ENCODE data around the gene MOV10L1. TPM values are rescaled to one million over a fixed set of nuclear protein-coding genes. Genes with fewer than 3 reads are reported as not detected.
"Not testable (repeated sequence)": the region's sequence is repeated elsewhere in the genome, so short reads cannot be mapped to it uniquely, and the experiment has no call there.

The MOV10L1 gene
- total RNA-seq, 3 donors from 2014 or later: 0.16 to 0.44 (median 0.33) TPM

DNA sequence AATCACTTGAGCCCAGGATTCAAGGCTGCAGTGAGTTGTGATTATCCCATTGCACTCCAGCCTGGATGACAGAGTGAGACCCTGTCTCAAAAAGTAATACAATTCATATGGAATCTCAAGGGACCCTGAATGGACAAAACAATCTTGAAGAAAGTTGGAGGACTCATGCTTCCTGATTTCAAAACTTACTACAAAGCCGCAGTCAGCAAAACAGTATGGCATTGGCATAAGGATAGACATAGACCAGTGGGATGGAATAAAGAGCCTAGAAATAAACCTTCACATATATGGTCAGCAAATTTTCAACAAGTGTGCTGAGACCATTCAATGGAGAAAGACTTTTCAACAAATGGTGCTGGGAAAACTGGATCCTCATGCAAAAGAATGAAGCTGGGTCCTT lies 113.5 kb downstream of the MOV10L1 start:
- Histone ChIP-seq H3K4me3 (no peak overlapping the region), H3K36me3 (no peaks in the 10 kb centered on the region), H3K9me3 (no peaks in the 10 kb centered on the region), H3K27ac (no peak overlapping the region), H3K4me1 (no peaks in the 10 kb centered on the region), H3K27me3 (no peaks in the 10 kb centered on the region)
- no peak for DNase-seq (ENCODE audit: low spot score in 2 of 2)
- no peak for TF ChIP-seq POLR2AphosphoS5 (IDR thresholded peaks at IDR 0.05)
- intact Hi-C loops (cut with DNase I; ENCODE audit: low total_unique reads): loop anchor here (10.0 kb wide), 1 partner anchor 48 kb away; no protein-coding TSS in a partner anchor

DNA sequence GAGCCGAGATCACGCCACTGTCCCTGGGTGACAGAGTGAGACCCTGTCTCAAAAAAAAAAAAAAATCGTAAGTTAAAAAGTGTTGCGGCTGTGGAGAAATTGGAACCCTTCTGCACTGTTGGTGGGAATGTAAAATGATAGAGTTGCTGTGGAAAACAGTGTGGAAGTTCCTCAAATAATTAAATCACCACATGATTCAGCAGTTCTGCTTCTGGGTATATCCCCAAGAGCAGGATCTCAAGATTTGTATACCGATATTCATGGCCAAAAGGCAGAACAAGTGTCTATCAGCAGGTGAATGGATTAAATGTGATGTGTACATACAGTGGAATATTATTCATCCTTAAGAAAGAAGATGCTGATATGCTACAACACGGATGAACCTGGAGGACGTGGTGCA lies 114.8 kb downstream of the MOV10L1 start:
- H3K9me3 ChIP-seq: no peaks in the 10 kb centered on the region
- intact Hi-C loops (cut with DNase I; ENCODE audit: low total_unique reads): loop anchor here (10.0 kb wide), 1 partner anchor 50 kb away; no protein-coding TSS in a partner anchor
- H3K27me3 ChIP-seq: no peaks in the 10 kb centered on the region
- H3K36me3 ChIP-seq: no peaks in the 10 kb centered on the region
- no peak for DNase-seq (ENCODE audit: low spot score in 2 of 2)
- H3K4me3 ChIP-seq: no peak overlapping the region
- H3K27ac ChIP-seq: no peak overlapping the region
- TF ChIP-seq POLR2A (IDR thresholded peaks at IDR 0.05): no peak
- TF ChIP-seq, protein P1, sequence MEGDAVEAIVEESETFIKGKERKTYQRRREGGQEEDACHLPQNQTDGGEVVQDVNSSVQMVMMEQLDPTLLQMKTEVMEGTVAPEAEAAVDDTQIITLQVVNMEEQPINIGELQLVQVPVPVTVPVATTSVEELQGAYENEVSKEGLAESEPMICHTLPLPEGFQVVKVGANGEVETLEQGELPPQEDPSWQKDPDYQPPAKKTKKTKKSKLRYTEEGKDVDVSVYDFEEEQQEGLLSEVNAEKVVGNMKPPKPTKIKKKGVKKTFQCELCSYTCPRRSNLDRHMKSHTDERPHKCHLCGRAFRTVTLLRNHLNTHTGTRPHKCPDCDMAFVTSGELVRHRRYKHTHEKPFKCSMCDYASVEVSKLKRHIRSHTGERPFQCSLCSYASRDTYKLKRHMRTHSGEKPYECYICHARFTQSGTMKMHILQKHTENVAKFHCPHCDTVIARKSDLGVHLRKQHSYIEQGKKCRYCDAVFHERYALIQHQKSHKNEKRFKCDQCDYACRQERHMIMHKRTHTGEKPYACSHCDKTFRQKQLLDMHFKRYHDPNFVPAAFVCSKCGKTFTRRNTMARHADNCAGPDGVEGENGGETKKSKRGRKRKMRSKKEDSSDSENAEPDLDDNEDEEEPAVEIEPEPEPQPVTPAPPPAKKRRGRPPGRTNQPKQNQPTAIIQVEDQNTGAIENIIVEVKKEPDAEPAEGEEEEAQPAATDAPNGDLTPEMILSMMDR (IDR thresholded peaks at IDR 0.05): no peak
- TF ChIP-seq POLR2AphosphoS5 (IDR thresholded peaks at IDR 0.05): no peak
- no peaks in the 10 kb centered on the region for H3K4me1 ChIP-seq

DNA sequence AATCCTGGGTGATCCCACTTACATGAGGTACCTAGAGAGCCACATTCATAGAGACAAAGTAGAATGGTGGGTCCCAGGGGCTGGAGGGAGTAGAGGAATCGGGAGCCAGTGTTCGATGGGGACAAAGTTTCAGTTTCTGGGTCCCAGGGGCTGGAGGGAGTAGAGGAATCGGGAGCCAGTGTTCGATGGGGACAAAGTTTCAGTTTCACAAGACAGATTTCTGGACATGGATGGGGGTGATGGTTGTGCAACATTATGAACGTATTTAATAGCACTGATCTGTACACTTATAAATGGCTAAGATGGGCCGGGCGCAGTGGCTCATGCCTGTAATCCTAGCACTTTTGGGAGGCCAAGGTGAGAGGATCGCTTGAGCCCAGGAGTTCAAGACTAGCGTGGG lies 115.2 kb downstream of the MOV10L1 start:
- H3K27me3 ChIP-seq; H3K27ac ChIP-seq; H3K4me1 ChIP-seq; DNase-seq (ENCODE audit: low spot score in 2 of 2); H3K4me3 ChIP-seq; H3K9me3 ChIP-seq; H3K36me3 ChIP-seq: not testable (repeated sequence)
- intact Hi-C loops (cut with DNase I; ENCODE audit: low total_unique reads): loop anchor here (10.0 kb wide), 1 partner anchor 50 kb away; no protein-coding TSS in a partner anchor

DNA sequence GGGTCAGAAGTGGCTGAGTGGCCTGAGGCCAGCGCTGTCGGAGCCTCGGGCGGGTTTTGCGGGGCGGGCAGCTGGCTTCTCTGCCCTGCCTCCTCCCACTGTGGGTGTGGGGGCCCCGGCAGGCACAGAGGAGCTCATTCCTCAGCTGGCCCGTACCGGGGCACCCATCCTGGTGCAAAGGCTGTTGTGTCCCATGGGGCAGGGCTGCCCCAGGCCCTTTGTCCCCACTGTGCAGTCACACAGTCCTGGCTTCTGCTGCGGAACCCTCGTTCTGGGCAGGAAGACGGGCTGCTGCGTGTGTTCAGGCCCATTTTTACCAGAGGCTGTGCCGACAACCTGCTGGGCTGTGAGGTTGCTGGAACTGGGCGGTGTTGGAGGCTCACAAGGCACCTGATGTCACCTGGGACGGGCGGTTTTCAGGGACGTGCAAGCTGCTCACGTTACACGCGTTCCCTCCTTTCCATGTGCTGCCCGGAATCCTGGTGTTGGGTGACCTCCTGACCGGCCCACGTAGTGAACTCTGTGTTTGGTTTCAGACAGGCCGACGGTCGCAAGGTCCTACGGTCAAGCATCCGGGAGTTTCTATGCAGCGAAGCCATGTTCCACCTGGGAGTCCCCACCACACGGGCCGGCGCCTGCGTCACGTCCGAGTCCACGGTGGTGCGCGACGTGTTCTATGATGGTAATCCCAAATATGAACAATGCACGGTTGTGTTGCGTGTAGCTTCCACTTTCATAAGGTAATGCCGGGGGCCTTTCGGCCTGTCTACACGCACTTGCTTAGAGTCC lies 116.2 kb downstream of the MOV10L1 start:
- Histone ChIP-seq H3K27me3 (no peaks in the 10 kb centered on the region), H3K27ac (peak overlapping the region in 1 of 2 donors; percentile 3), H3K4me3 (no peak overlapping the region), H3K4me1 (no peaks in the 10 kb centered on the region), H3K36me3 (no peaks in the 10 kb centered on the region), H3K9me3 (no peaks in the 10 kb centered on the region)
- no peak for DNase-seq (ENCODE audit: low spot score in 2 of 2)
- TF ChIP-seq, protein P1 (IDR thresholded peaks at IDR 0.05): no peak
- TF ChIP-seq POLR2A (IDR thresholded peaks at IDR 0.05) (no peak), POLR2AphosphoS5 (IDR thresholded peaks at IDR 0.05) (no peak)
- intact Hi-C loops (cut with DNase I; ENCODE audit: low total_unique reads): loop anchor here (10.0 kb wide), 1 partner anchor 51 kb away; no protein-coding TSS in a partner anchor

DNA sequence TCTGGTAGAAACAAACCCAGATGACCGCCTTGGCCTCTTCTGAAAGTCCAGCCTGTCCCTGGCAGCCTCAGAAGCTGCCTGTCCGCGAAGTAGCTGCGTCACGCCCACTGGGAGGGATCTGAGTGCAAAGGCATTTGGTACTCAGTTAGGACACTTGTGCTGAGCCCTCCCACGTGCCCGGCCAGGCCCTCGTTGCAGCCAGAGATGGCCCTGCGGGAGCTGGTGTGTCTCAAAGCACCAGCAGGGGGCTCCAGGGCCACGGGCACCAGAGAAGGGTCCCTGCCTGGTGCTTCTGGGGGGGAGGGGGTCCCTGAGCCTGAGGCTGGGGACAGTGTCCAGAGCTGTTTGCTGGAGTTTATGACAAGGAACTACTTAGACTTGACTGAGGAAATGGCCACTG lies 116.8 kb downstream of the MOV10L1 start:
- no peak for DNase-seq (ENCODE audit: low spot score in 2 of 2)
- no peak overlapping the region for H3K4me3 ChIP-seq
- H3K4me1 ChIP-seq: no peaks in the 10 kb centered on the region
- TF ChIP-seq POLR2AphosphoS5 (IDR thresholded peaks at IDR 0.05) (no peak), POLR2A (IDR thresholded peaks at IDR 0.05) (no peak)
- TF ChIP-seq, protein P1 (IDR thresholded peaks at IDR 0.05): no peak
- no peaks in the 10 kb centered on the region for H3K9me3 ChIP-seq
- H3K27ac ChIP-seq: peak overlapping the region in 1 of 2 donors; percentile 3
- no peaks in the 10 kb centered on the region for H3K36me3 ChIP-seq
- intact Hi-C loops (cut with DNase I; ENCODE audit: low total_unique reads): loop anchor here (10.0 kb wide), 1 partner anchor 52 kb away; no protein-coding TSS in a partner anchor
- no peaks in the 10 kb centered on the region for H3K27me3 ChIP-seq

DNA sequence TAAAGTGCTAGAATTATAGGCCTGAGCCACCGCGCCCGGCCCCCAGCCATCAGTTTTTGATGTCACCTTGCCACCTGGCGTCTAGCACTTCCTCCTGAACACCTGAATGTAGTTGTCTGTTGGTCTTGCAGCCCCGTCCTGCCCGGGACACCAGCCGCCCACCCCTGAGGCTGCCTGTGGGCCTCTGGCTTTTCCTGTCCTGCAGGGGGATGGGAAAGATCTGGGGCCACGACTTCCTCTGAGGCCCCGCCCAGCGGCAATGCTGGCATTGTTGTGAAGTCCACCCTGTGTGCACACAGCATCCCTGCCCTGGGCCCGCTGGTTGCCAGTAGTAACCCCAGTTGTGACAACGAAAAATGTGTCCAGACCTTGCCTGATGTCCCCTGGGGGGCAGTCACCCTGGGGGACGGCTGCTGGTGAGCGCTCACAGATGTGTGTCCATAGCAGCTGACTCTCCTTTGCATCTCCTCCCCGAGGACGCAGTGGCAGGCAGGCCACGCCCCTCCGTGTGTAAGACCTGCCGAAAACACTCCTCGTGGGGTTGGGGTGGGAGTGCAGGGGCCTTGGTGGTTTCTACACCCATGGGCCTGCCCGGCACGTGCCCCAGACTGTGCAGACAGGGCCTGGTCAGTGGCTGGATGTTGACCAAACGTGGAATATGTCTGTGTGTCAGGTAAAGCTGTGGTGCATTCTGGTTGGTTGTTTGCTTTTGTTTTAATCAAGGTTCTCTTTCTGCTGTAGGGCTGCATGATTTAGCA lies 117.8 kb downstream of the MOV10L1 start:
- Histone ChIP-seq H3K27ac (no peak overlapping the region), H3K4me3 (no peak overlapping the region), H3K9me3 (no peaks in the 10 kb centered on the region), H3K36me3 (no peaks in the 10 kb centered on the region), H3K4me1 (no peaks in the 10 kb centered on the region), H3K27me3 (no peaks in the 10 kb centered on the region)
- intact Hi-C loops (cut with DNase I; ENCODE audit: low total_unique reads): loop anchor here (10.0 kb wide), 1 partner anchor 53 kb away; no protein-coding TSS in a partner anchor
- no peak for TF ChIP-seq POLR2AphosphoS5 (IDR thresholded peaks at IDR 0.05)
- TF ChIP-seq POLR2A (IDR thresholded peaks at IDR 0.05): no peak
- TF ChIP-seq, protein P1 (IDR thresholded peaks at IDR 0.05): no peak
- DNase-seq (ENCODE audit: low spot score in 2 of 2): no peak

All from breast epithelium (tissue), 4 donors.